Liver (tissue), 9 donors: Measurements from ENCODE around the gene CBFB. TPM values are rescaled to one million over a fixed set of nuclear protein-coding genes. Genes with fewer than 3 reads are reported as not detected.

Source experiments
- DNase-seq: peaks from one replicate; pipeline ENCODE4 v3.0.0-alpha.2; 2017; ENCODE audit warnings: low spot score
- H3K27ac ChIP-seq, 2 donors: one replicate each; pipeline ENCODE4 v1.7.0; 2013; ENCODE audit warnings: inconsistent platforms in 2 of 2, low read length in 2 of 2, control low read depth in 1 of 2, low read depth in 1 of 2, mild to moderate bottlenecking in 1 of 2
- H3K27me3 ChIP-seq, 4 donors: one replicate each; pipeline versions ENCODE4 v1.6.1 to v1.7.0; 2013; ENCODE audit warnings: low read length in 3 of 4, inconsistent platforms in 1 of 4, mild to moderate bottlenecking in 1 of 4, moderate library complexity in 1 of 4; ENCODE audit not compliant: control insufficient read depth in 4 of 4, insufficient read depth in 4 of 4
- H3K36me3 ChIP-seq, 4 donors: one replicate each; pipeline versions ENCODE4 v1.6.1 to v1.7.0; 2013; ENCODE audit warnings: low read length in 3 of 4, mild to moderate bottlenecking in 3 of 4, low read depth in 1 of 4, moderate library complexity in 1 of 4; ENCODE audit not compliant: control insufficient read depth in 4 of 4, insufficient read depth in 3 of 4
- H3K4me1 ChIP-seq, 4 donors: one replicate each; pipeline versions ENCODE4 v1.6.1 to v1.7.0; 2013; ENCODE audit warnings: low read length in 3 of 4, mild to moderate bottlenecking in 3 of 4, moderate library complexity in 1 of 4; ENCODE audit not compliant: control insufficient read depth in 4 of 4, insufficient read depth in 4 of 4
- H3K4me3 ChIP-seq, 3 donors: one replicate each; pipeline versions ENCODE4 v1.6.1 to v1.7.0; 2013; ENCODE audit warnings: low read length in 3 of 3, control low read depth in 1 of 3, low read depth in 1 of 3, mild to moderate bottlenecking in 1 of 3
- H3K9ac ChIP-seq, 2 donors: one replicate each; pipeline ENCODE4 v1.7.0; 2013; ENCODE audit warnings: low read length in 2 of 2, mild to moderate bottlenecking in 2 of 2, moderate library complexity in 2 of 2, control low read depth in 1 of 2, low read depth in 1 of 2
- H3K9me3 ChIP-seq, 4 donors: one replicate each; pipeline versions ENCODE4 v1.6.1 to v1.7.0; 2013; ENCODE audit warnings: low read length in 3 of 4; ENCODE audit not compliant: control insufficient read depth in 4 of 4
- CTCF ChIP-seq: fragments of 150-350 bp; IDR thresholded peaks from 2 replicates; pipeline ENCODE4 v1.5.1; 2017; ENCODE audit warnings: improper control_type of control experiment, low read depth, low read length; ENCODE audit not compliant: missing input control
- EGR1 ChIP-seq, 2 donors: IDR thresholded peaks; 2 replicates each; pipeline ENCODE4 v1.6.1; 2016 to 2018; ENCODE audit warnings: antibody characterized with exemption in 2 of 2, low read depth in 2 of 2
- FOXA2 ChIP-seq: IDR thresholded peaks from 2 replicates; pipeline ENCODE4 v1.6.1; 2016; ENCODE audit warnings: antibody characterized with exemption
- GABPA ChIP-seq, 2 donors: IDR thresholded peaks in 1 of 2; conservative IDR thresholded peaks in 1 of 2; 2 replicates each; pipeline ENCODE4 v1.6.1; 2016; ENCODE audit warnings: antibody characterized with exemption in 2 of 2, mild to moderate bottlenecking in 1 of 2, moderate library complexity in 1 of 2
- HNF4A ChIP-seq, 2 donors: conservative IDR thresholded peaks; 2 replicates each; pipeline ENCODE4 v1.6.1; 2016; ENCODE audit warnings: antibody characterized with exemption in 2 of 2, mild to moderate bottlenecking in 2 of 2
- JUND ChIP-seq, 2 donors: IDR thresholded peaks; 2 replicates each; pipeline ENCODE4 v1.6.1; 2016; ENCODE audit warnings: antibody characterized with exemption in 2 of 2
- NR2F2 ChIP-seq: IDR thresholded peaks from 2 replicates; pipeline ENCODE4 v1.6.1; 2016; ENCODE audit warnings: antibody characterized with exemption
- RAD21 ChIP-seq, 2 donors: IDR thresholded peaks; 2 replicates each; pipeline ENCODE4 v1.6.1; 2016; ENCODE audit warnings: antibody characterized with exemption in 2 of 2, mild to moderate bottlenecking in 2 of 2
- RXRA ChIP-seq, 2 donors: IDR thresholded peaks; 2 replicates each; pipeline ENCODE4 v1.6.1; 2017 to 2018; ENCODE audit warnings: antibody characterized with exemption in 2 of 2, mild to moderate bottlenecking in 1 of 2
- SP1 ChIP-seq: IDR thresholded peaks from 2 replicates; pipeline ENCODE4 v1.6.1; 2018; ENCODE audit warnings: antibody characterized with exemption, mild to moderate bottlenecking
- TAF1 ChIP-seq: conservative IDR thresholded peaks from 2 replicates; pipeline ENCODE4 v1.6.1; 2016; ENCODE audit warnings: antibody characterized with exemption, mild to moderate bottlenecking
- YY1 ChIP-seq: IDR thresholded peaks from 2 replicates; pipeline ENCODE4 v1.6.1; 2016; ENCODE audit warnings: antibody characterized with exemption, mild to moderate bottlenecking
- ZBTB33 ChIP-seq: IDR thresholded peaks from 2 replicates; pipeline ENCODE4 v1.6.1; 2016; ENCODE audit warnings: antibody characterized with exemption
- WGBS: extraction: QIAGEN DNeasy Blood & Tissue Kit; methylation state at CpG from one replicate; pipeline ENCODE4 v1.1.7; 2013; 5-methylcytosine and 5-hydroxymethylcytosine counted together
- polyA plus RNA-seq, 2 donors: library from polyadenylated mRNA; stranded (reverse) in 1 of 2; unstranded in 1 of 2; fragments of 200-250 nt in 1 of 2; fragments of >200 nt in 1 of 2; fragmentation: Nextera tagmentation in 1 of 2; extraction: Ambion mirVana in 1 of 2; gene quantifications; one replicate each; pipeline versions ENCODE4 v1.2.1 to v1.2.3, GENCODE V29; 2013 to 2015
- total RNA-seq, 2 donors: library from RNA; depleted of rRNA; stranded (reverse); fragments of >200 nt; gene quantifications; one replicate each; pipeline ENCODE4 v1.2.3, GENCODE V29; 2014
- TF ChIP-seq, protein P1 (sequence below): IDR thresholded peaks from 2 replicates; pipeline ENCODE4 v1.6.1; 2016; ENCODE audit warnings: antibody characterized with exemption
- donor health status: healthy.
- donor health status: healthy.
- donor health status: healthy.
- donor health status: healthy.
- donor health status: healthy.

Gene CBFB
- total and polyA plus RNA-seq, 4 donors, result 6.8 to 19.3 (median 11.2) TPM

- no peak overlapping the region for H3K4me3 ChIP-seq
- no peak overlapping the region for H3K9ac ChIP-seq
- H3K27me3 ChIP-seq, result no peaks in the 10 kb centered on the region
- H3K9me3 ChIP-seq, result no peaks in the 10 kb centered on the region
- no peaks in the 10 kb centered on the region for H3K36me3 ChIP-seq
- no peak for TF ChIP-seq GABPA (IDR thresholded peaks at IDR 0.05 in 1 of 2, conservative IDR thresholded peaks at IDR 0.05 in 1 of 2)
- TF ChIP-seq CTCF, result no peak
- TF ChIP-seq, protein P1, sequence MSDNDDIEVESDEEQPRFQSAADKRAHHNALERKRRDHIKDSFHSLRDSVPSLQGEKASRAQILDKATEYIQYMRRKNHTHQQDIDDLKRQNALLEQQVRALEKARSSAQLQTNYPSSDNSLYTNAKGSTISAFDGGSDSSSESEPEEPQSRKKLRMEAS, result no peak
- no peak for TF ChIP-seq SP1
- TF ChIP-seq RAD21 (IDR thresholded peaks at IDR 0.05), result no peak
- TF ChIP-seq EGR1 (IDR thresholded peaks at IDR 0.05; ENCODE audit: low read depth in 2 of 2), result no peak
- no peak for TF ChIP-seq FOXA2
- TF ChIP-seq TAF1, result no peak
- no peak overlapping the region for H3K27ac ChIP-seq
- 96% methylated on average over 4 of the region's 4 CpGs for WGBS
- DNase-seq, result no peak
- H3K4me1 ChIP-seq, result peaks cover 6 to 13% (median 10%) of the 10 kb centered on the region in 4 donors
These were observed 2.4 kb upstream of the CBFB start for GRCh38 chr16:67026570-67026969.

DNA sequence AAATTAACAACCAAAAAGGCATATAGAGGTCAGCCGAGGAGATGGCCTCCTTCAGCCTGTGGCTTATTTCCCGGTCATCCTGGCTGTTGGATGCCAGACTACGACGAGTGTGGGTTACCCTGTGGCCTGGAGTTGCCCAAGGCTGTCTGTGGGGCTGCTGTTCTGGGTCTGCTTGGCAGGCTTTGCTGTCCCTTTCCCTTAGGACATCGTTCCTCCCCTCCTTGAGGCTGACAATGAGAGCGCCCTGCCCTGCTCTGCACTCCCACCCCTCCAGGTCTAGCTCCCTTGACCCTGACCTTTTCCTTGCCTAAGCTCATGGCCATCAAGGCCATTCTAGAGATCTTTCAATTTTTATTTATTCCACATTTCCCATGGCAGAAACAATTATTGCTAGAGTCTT lies 1.9 kb upstream of the CBFB start:
- no peaks in the 10 kb centered on the region for H3K36me3 ChIP-seq
- H3K4me3 ChIP-seq, result no peak overlapping the region
- H3K9ac ChIP-seq, result no peak overlapping the region
- H3K27ac ChIP-seq, result no peak overlapping the region
- H3K27me3 ChIP-seq, result no peaks in the 10 kb centered on the region
- DNase-seq, result no peak
- peaks cover 6 to 13% (median 10%) of the 10 kb centered on the region in 4 donors for H3K4me1 ChIP-seq
- TF ChIP-seq JUND (IDR thresholded peaks at IDR 0.05) (no peak), GABPA (IDR thresholded peaks at IDR 0.05 in 1 of 2, conservative IDR thresholded peaks at IDR 0.05 in 1 of 2) (no peak), TAF1 (no peak), ZBTB33 (no peak)
- no peaks in the 10 kb centered on the region for H3K9me3 ChIP-seq
- WGBS, result 88% methylated on average over 6 of the region's 6 CpGs

- DNase-seq, result no peak
- WGBS, result 48% methylated on average over 10 of the region's 10 CpGs
- Histone ChIP-seq H3K9ac (peak overlapping the region; percentile 53 to 96), H3K4me1 (peaks cover 6 to 13% (median 10%) of the 10 kb centered on the region in 4 donors), H3K27ac (peak overlapping the region; percentile 95 to 96), H3K36me3 (no peaks in the 10 kb centered on the region), H3K9me3 (no peaks in the 10 kb centered on the region), H3K27me3 (no peaks in the 10 kb centered on the region), H3K4me3 (peak overlapping the region; percentile 76 to 97 (median 77))
- TF ChIP-seq RXRA (IDR thresholded peaks at IDR 0.05) (no peak), YY1 (no peak), RAD21 (IDR thresholded peaks at IDR 0.05) (no peak), GABPA (IDR thresholded peaks at IDR 0.05 in 1 of 2, conservative IDR thresholded peaks at IDR 0.05 in 1 of 2) (no peak), SP1 (no peak), FOXA2 (no peak), TAF1 (no peak), HNF4A (conservative IDR thresholded peaks at IDR 0.05) (no peak), NR2F2 (no peak)
These were observed 718 bp upstream of the CBFB start for GRCh38 chr16:67028167-67028695.
